ENCODE results near the gene TBL3.
"Not testable (repeated sequence)": the region's sequence is repeated elsewhere in the genome, so short reads cannot be mapped to it uniquely, and the experiment has no call there.

TBL3 gene

GRCh38 chr16:1944612-1945199, 27.1 kb upstream of the TBL3 start:
- no peak for DNase-seq

- DNase-seq = no peak
Observed at GRCh38 chr16:1945559-1946391, 26.1 kb upstream of the TBL3 start.

GRCh38 chr16:1946495-1947368, 25.1 kb upstream of the TBL3 start:
- DNase-seq = no peak

- no peak for DNase-seq
Observed at GRCh38 chr16:1947369-1947670, 24.5 kb upstream of the TBL3 start.

- no peak for DNase-seq
Observed at GRCh38 chr16:1949507-1949906, 22.3 kb upstream of the TBL3 start.

GRCh38 chr16:1950047-1950446, 21.8 kb upstream of the TBL3 start:
- DNase-seq = no peak

- no peak for DNase-seq
Observed at GRCh38 chr16:1950559-1950958, 21.3 kb upstream of the TBL3 start.

- no peak for DNase-seq
Observed at GRCh38 chr16:1953734-1954133, 18.1 kb upstream of the TBL3 start.

- not testable (repeated sequence) for DNase-seq
Observed at GRCh38 chr16:1957434-1958142, 14.3 kb upstream of the TBL3 start.

- DNase-seq = not testable (repeated sequence)
Observed at GRCh38 chr16:1958143-1958491, 13.7 kb upstream of the TBL3 start.

- no peak for DNase-seq
Observed at GRCh38 chr16:1958715-1959268, 13.1 kb upstream of the TBL3 start.

GRCh38 chr16:1959269-1960039, 12.4 kb upstream of the TBL3 start, which contains the start of gene NDUFB10:
NDUFB10 (plus strand) TSS chr16:1959538; CDS start chr16:1959625, 87 bp downstream.
- no peak for DNase-seq

GRCh38 chr16:1960665-1961630, 10.9 kb upstream of the TBL3 start:
- DNase-seq = no peak

- DNase-seq = no peak
Observed at GRCh38 chr16:1961651-1962067, 10.2 kb upstream of the TBL3 start.

GRCh38 chr16:1962161-1963153, 9.4 kb upstream of the TBL3 start:
- DNase-seq = not testable (repeated sequence)

- no peak for DNase-seq
Observed at GRCh38 chr16:1963806-1964505, 7.9 kb upstream of the TBL3 start.

- peak; percentile 69 for DNase-seq
Observed at GRCh38 chr16:1964506-1965395, 7.1 kb upstream of the TBL3 start, which contains the start of gene RPS2. RPS2 (minus strand) TSS chr16:1964826; CDS start chr16:1964625, 201 bp downstream.

Measured in SIG-M5 (cell line).